ENCODE measurements around the gene ZNF273.

DNA sequence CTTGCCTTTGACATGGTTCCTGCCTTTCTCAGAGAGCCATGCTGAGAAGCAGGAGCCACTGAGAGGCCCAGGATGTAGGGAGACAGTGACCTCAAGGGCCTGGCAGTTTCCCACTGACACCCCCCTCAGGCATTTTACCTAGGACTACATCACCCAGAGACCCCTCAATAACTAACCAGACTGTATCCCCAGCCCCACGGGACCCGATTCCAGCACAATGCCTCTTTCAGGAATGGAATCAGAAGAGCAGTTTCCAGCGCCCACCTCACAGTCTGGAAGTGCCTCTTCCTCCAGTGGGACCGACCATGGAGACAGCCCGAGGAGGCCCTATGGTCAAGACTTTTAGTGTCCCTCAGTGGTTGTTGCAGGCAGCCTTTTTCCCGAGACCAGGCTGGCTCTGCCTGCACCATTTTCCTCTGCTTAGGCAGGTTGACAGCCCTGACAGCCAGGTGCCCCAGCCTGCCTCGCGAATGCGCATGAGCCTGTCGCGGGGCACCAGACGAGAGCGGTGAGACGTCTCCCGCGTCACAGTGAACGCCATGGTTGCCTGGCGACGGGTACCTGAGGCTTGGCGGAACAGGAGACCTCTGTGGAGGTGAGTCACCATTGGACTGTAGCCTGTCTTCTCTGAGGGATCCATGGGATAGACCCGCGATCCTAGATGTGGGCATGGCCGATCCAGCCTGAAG is 28.4 kb upstream of the ZNF273 start:
- TF ChIP-seq, protein P1, sequence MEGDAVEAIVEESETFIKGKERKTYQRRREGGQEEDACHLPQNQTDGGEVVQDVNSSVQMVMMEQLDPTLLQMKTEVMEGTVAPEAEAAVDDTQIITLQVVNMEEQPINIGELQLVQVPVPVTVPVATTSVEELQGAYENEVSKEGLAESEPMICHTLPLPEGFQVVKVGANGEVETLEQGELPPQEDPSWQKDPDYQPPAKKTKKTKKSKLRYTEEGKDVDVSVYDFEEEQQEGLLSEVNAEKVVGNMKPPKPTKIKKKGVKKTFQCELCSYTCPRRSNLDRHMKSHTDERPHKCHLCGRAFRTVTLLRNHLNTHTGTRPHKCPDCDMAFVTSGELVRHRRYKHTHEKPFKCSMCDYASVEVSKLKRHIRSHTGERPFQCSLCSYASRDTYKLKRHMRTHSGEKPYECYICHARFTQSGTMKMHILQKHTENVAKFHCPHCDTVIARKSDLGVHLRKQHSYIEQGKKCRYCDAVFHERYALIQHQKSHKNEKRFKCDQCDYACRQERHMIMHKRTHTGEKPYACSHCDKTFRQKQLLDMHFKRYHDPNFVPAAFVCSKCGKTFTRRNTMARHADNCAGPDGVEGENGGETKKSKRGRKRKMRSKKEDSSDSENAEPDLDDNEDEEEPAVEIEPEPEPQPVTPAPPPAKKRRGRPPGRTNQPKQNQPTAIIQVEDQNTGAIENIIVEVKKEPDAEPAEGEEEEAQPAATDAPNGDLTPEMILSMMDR (IDR thresholded peaks at IDR 0.05; ENCODE audit: low read length): no peak
- TF ChIP-seq EZH2 (IDR thresholded peaks at IDR 0.05; ENCODE audit: borderline replicate concordance, low read length): no peak
